Kidney capillary endothelial cell (primary cell): ENCODE measurements around the gene UBE2O.

ENCODE experiments used
- DNase-seq: peaks from one replicate; pipeline ENCODE4 v3.0.0-alpha.2; 2018; ENCODE audit warnings: low spot score

The UBE2O gene

DNA sequence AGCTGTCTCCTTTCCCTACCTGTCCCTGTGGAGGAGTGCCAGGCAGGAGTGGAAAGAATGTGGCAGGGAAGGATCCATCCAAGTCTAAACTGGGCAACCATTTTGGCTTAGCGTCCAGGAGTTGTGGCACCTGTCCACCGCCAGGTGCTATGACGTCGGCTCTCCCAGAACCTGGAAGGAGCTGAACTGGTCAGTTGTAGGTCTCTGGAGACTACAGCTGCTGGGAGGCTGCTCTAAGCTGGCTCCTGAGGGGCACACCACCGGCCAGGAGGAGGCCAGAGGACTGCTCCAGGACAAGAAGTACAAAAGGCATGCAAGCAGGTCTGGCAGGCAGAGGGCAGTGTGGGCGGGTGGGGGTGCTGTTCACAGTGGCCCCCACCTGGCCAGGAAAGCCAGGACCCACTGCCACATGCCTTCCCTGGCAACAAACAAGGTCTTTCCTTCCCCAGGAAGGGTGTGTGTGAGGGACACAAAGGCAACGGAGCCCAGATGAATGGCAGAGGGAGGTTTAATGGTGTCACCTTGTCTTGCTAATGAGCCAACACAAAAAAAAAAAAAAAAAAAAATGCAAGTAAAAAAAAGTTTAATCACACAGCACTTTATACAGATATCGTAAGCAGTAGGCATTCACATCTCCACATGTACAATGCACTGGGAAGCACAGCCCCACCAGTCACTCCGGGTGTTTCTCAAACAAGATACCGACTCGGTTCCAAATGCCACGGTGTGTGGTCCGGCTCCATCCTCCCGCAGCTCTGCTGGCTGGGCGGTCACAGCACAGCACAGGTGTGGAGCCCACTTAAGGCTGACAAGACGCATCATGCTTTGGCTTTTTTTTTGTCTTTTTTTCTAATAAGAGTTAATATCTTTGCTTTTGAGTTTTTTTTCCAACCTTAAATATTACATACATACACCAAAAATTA lies 63.7 kb downstream of the UBE2O start:
- DNase-seq, result peak; percentile 18

DNA sequence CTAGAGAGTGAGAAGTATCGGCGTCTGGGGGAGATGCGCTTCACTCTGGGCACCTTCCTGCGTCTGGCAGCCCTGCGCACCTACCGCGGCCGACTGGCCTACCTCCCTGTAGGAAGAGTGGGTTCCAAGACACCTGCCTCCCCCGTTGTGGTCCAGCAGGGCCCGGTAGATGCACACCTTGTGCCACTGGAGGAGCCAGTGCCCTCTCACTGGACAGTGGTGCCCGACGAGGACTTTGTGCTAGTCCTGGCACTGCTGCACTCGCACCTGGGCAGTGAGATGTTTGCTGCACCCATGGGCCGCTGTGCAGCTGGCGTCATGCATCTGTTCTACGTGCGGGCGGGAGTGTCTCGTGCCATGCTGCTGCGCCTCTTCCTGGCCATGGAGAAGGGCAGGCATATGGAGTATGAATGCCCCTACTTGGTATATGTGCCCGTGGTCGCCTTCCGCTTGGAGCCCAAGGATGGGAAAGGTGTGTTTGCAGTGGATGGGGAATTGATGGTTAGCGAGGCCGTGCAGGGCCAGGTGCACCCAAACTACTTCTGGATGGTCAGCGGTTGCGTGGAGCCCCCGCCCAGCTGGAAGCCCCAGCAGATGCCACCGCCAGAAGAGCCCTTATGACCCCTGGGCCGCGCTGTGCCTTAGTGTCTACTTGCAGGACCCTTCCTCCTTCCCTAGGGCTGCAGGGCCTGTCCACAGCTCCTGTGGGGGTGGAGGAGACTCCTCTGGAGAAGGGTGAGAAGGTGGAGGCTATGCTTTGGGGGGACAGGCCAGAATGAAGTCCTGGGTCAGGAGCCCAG lies 65.8 kb downstream of the UBE2O start:
- DNase-seq, result no peak

DNA sequence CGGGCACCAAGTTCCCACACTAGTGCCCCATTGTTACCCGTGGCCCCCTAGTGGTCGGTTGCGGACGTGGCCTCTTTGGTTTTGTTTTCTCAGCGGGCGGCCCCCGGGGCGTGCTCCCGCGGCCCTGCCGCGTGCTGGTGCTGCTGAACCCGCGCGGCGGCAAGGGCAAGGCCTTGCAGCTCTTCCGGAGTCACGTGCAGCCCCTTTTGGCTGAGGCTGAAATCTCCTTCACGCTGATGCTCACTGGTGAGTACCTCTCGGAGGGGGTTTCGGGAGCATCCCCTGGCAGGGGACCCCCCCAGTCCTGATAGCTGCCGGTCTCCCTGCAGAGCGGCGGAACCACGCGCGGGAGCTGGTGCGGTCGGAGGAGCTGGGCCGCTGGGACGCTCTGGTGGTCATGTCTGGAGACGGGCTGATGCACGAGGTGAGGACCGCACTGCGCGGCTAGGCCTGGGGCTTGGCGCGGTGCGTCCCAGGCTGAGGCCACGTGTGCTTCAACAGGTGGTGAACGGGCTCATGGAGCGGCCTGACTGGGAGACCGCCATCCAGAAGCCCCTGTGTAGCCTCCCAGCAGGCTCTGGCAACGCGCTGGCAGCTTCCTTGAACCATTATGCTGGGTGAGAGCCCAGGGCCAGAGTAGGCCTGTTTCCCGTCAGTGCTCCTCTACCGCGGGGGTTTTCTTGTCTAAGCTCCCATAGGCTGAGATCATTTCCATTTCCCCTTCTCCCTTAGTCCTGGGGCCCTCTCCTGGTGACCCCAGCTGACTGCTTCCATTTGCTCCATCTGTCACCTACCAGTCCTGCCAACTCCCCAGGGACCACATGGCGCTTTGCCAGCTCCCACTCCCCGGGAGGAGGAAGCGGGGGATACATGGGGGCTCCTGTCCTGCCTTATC lies 66.8 kb downstream of the UBE2O start:
- peak; percentile 77 for DNase-seq

DNA sequence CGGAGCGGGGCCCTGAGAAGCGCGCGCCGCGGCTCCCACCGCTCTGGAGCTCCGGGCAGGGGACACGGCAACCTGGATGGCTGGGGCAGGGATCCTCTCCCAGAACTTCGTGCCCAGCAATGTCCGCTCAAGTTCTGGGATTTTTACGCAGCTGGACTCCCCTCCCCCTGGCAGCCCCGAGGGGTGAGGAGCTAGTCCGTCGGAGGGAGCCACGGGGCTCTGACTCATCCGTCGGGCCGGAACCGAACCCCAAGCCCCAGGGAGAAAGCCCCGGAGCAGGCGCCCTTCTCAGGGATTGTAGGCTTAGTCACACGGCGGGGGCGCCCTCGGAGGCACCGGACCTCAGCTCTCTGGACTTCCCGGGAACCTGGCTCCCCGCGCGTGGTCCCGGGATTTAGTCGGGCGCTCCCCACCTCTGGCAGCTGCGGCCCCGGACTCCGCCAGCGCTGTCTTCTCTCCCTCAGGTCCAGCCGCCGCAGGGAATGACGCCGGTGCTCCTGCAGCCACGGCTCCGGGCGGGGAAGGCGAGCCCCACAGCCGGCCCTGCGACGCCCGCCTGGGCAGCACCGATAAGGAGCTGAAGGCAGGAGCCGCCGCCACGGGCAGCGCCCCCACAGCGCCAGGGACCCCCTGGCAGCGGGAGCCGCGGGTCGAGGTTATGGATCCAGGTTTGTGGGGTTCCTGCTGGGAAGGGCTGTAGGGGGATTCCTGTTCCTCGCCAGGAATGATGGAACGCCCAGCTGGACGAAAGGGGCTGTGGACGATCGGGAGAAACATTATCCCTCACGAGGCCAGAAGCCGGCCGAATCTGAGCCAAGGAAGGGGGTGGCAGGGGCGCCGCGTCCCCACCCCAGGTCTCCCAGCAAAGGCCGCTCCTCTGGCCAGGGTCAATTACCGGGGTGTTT lies 67.7 kb downstream of the UBE2O start:
- DNase-seq, result peak; percentile 81

DNA sequence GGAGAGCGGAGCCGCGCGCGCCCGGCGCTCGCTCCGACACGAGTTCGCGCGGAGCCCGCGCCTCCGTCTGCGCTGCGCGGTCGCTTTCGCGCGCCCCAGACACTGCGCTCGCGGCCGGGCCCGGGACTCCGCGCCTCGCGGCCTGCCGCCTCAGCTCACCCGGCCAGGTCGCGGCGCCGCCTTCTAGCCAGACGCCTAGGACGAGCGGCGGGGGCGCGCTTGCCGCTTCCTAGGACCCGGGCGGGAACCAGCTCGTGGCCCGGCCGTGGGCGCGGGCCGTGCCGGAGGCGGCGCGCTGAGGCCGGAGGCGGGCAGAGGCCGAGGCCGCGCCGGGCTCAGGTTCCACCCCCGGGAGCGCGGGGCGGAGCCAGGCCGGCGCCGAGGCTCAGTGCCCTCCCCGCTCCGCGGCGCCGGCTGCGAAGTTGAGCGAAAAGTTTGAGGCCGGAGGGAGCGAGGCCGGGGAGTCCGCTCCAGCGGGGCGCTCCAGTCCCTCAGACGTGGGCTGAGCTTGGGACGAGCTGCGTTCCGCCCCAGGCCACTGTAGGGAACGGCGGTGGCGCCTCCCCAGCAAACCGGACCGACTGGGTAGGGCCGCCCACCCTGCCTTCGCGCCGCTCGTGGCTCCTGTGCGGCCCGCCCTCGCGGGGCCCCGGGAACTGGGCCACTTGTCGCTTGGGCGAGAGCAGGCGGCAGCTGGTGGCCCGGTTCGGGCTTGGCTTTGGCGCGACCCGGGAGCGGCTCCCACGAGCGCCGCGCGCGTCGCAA lies 68.5 kb downstream of the UBE2O start, which contains the start of gene SPHK1:
TSS of gene SPHK1 (plus strand) at position 388 of the 765 bp plus-strand sequence. CDS start 1,036 bp downstream, outside the sequence.
- peak; percentile 79 for DNase-seq

DNA sequence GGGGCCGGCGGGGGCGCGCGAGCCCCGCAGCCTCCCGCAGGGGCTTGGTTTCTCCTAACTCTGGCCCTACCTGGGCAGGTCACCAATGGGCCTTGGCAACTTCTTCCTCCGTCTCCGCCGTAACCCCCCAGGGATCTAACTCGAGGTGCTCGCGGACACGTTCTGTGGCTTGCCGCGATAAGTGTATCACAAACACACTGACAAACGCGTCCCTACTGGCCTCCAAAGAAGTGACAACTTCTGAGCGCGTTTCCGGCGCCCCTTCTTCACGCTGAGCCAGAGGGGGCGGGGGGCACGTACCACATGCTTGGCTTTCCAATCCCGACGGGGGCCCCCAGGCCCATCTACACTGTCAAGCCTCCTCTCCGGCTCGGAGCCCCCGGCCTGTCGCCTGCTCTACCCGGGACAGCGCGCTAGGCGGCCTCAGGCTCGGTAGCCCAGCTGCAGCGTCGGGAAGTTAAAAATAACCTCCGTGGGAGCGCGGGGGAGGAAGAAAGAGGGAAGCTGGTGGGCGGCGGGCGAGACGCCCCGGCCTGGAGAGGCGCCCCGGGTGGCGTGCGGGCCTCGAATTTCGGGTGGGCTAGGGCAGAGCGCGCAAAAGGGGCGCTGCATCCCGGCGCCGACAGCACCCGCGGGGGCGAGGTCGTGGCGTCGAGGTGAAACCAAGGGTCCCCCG lies 69.3 kb downstream of the UBE2O start:
- DNase-seq, result peak; percentile 59

DNA sequence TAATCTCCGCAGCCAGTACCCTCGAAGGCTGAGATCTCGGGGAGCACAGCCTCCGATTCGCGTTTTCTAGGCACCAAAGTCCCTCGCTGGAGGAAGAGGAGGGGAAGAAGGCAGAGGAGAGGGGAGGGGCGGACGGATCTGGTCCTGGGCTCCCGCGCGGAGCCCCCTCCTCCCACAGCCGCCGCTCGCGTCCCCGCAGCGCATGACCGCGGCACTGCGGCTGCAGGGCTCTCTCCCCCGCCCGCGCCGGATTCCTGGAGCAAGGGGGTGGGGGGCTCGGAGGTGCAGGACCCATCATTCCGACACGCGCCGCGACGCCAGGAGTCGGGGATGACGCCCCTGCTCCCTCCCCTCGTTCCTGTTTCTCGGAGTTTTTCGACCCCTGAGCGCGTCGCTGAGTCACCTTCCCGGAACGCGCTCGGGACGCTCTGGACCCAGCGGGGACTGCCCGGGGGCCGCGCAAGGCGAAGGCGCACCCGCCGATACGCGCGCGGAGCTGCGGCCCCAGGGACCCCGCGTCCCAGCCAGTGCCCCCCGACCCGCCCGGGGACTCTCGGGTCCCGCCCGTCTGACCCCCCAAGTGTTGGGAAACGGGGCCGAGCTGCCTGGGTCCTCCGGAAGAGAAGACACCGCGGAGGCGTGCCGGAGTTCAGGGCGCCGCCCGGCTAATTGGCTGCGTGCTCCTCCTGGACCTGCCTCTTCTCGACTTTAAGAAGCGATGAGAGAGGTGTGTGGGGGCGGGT lies 70.0 kb downstream of the UBE2O start:
- DNase-seq, result peak; percentile 76

DNA sequence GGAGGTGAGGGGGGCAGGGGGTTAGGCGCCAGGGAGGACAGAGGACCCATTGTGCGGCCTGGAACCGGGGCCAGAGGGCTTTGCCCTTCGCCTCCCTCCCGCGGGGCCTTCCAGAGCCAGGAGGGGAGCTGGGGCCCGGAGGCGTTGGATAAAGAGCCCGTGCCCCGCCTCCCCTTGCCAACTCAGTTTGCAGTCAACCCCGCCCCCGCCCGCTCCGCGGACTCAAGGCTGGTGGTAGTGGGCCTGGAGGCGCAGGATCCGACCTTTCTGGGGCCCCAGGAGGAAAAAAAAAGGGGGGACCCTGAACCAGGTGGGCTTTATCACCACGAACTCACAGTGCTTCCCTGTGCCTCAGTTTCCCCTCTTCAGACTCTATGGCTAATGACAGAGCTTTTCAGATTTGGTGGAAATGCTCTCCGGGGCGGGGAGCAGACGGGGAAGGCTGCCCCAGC lies 70.6 kb downstream of the UBE2O start:
- no peak for DNase-seq

DNA sequence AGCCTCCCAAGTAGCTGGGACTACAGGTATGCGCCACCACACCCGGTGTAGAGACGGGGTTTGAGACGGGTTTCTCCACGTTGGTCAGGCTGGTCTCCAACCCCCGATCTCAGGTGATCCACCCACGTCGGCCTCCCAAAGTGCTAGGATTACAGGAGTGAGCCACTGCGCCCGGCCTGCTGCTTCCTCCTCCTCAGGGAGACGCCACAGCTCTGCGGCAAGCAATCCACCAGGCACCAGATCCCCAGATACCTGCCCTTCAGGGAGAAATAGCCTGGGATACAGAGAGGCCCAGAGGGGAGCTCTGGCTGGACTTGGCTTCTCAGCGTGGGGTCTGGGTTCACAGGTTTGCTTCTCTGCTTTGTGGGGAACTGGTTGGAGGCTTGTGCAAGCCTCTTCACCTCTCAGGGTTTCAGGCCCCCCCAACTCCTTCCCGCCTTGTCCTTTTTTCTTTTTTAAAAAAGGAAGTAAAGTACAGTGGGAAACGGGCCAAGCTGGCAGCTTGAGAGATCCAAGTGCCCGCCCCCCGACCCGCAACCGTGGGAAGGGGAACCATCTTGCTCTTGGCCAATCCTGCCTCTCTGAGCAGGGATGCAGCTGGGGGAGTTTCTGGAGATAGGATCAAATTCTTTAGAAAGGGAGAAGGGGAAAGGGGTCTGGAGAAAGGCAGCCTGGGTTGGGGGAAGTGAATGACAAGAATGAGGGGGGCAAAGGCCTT lies 71.2 kb downstream of the UBE2O start:
- no peak for DNase-seq

DNA sequence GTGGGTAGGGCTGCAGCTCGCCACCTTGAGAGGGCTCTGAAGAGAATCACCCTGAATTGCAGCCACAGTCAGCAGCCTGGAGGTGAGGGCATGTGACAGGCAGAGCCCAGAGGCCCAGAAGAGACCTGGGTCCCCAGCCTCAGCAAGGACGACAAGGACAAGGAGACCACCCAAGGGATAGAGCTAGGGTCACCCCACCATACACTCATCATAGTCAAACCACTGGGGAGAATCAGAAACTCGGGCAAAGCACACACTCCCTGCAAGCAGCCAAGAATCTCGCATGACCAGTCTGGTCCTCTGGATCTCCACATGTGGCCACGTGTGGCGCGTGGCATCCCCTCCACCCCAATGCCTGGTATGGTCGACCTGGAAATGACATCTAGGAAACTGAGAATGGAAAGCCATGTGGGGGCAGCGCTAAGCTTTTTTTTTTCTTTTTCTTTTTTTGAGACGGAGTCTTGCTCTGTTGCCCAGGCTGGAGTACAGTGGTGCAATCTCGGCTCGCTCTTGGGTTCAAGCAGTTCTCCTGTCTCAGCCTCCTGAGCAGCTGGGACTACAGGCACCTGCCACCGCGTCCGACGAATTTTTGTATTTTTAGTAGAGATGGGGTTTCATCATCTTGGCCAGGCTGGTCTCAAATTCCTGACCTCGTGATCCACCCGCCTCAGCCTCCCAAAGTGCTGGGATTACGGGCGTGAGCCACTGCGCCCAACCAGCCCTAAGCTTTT lies 73.1 kb downstream of the UBE2O start:
- DNase-seq, result no peak

DNA sequence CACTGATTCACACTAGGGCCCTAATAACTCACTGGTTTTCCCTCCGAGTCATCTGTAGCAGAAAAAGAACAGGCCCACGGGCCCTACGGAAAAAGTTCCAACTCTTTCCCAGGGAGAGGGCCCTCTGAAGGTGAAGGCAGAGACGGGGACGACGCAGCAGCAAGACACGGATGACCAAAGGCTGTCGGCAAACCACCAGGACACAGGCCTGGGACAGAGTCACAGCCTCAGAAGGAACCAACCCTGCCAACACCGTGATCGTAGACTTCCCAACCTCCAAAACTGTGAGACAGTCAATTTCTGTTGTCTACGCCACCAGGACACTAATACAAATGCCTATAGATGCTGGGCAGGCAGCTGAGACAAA lies 73.7 kb downstream of the UBE2O start:
- no peak for DNase-seq

DNA sequence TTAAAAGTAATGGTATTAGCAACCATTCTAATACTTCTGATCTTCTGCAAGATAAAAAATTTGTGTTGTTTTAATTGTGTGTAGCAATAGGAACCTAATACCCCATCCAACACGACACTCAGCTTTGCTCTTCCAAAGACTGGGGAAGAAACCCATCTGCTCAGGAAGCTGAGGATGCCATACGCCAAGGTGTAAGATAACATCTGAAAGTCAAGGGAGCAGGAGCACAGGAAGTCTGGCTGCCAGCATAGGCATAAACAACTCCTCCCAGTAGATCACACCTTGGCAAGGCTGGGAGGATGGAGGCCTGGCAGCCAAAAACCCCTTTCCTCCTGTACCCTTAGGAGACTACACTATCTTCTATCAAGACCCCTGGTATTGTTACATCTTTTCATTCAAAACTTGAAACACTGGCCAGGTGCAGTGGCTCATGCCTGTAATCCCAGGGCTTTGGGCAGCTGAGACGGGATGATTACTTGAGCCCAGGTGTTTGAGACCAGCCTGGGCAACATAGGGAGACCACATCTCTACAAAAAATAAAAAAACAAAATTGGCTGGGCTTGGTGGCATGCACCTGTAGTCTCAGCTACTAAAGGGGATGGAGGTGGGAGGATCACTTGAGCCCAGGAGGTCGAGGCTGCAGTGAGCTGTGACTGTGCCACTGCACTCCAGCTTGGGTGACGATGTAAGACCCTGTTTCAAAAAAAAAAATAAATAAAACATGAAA lies 74.2 kb downstream of the UBE2O start:
- no peak for DNase-seq

DNA sequence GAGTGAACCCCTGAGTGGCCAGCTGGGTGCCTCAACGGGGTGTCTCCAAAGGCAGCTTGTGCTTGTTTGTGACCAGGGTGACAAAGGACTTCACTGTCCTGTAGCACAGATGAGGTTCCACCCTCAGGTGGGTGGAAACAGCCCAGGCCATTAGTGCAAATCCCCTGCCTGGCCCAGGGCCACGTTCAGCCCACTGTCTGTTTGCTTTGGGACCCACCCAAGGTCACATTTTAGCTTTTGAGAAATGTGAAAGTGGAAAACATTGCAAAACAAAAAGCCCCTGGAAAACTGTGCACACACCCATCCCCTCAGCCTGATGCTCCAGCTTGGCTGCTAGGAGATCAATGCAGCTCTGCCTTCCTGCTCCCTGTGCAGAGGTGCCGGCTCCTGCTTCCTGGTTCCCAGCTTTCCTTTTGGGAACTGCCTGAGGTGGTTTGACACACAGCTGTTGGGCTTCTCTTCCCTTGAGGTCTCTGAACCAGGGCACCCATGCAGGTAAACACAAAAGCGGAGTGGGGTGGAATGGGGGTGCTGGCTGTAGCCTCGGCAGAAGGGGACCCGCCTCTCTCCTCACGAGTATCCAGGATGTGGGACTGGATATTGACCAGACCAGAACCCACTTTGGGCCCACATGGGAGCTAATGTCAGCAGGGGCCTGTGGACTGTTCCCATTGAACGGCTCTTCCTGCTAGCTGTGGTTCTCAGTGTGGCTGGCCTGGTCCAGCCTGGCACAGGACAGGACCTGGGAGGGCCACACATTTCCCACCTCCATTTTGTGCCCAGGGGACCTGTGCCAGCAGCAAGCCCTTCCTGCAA lies 76.4 kb downstream of the UBE2O start:
- no peak for DNase-seq

DNA sequence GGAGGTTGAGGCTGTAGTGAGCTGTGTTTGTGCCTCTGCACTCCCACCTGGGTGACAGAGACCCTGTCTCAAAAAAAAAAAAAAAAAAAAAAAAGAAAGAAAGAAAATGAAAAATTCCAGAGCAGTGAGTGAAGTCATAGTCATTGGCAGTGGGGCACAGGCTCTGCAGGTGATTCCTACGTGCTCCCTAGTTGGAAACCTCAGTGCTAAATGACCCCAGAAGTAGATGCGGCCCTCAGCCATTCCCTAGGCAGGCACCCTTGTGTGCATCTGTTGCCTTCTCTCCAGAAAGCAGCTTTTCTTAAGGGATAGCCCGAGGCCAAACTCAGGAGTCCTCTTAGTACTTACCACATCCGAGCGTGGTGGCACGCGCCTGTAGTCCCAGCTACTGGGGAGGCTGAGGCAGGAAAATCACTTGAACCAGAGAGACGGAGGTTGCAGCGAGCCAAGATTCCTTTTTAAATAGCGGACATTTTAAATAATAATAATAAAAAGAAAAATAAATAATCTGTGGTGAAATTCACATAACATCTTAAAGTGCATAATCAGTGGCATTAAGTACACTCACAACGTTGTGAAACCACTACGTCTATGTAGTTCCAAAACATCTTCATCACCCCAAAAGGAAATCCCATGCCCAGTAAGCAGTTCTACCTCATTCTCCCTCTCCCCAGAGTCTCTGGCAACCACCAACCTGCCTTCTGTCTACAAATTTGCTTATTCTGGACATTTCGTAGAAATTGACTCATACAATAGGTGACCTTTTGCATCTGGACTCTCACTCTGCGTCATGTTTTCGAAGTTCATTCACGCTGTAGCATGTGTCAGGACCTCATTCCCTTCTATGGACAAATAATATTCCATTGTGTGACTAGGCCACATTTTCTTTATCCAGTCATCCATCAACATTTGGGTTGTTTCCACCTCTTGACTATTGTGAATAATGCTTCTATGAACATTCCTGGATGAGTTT lies 81.0 kb downstream of the UBE2O start:
- DNase-seq, result peak; percentile 87
